Embryonic facial prominence (tissue), 1 donor: ENCODE results near the gene TAF1D.

Source experiments
- DNase-seq: peaks from one replicate; pipeline ENCODE4 v3.0.0-alpha.2; 2016; ENCODE audit errors: extremely low spot score

Gene TAF1D

DNA sequence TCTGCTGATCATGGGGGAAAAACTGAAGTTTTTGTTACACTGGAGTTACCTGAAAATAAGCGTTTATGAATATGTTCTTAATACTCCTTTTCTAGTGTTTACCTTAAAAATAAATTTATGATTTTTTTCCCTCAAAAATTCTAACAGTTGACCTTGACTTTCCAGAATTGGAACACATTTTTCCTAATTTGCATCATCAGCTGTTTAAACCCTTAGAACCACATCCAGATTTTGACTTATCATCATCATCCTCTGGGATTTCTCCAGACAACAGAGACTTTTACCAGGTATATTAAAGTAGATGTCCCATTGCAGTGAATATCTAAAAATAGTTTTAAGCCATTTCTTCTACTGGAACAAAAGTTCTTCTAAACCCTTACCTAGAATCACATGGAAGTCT lies 17.2 kb downstream of the TAF1D start:
- no peak for DNase-seq

- no peak for DNase-seq
These were observed 20.8 kb downstream of the TAF1D start for GRCh38 chr11:93720522-93720921.

GRCh38 chr11:93719310-93719709 lies 22.0 kb downstream of the TAF1D start:
- no peak for DNase-seq

GRCh38 chr11:93718057-93718563 lies 23.2 kb downstream of the TAF1D start:
- no peak for DNase-seq

GRCh38 chr11:93717501-93717900 lies 23.8 kb downstream of the TAF1D start:
- no peak for DNase-seq

GRCh38 chr11:93715797-93716396 lies 25.4 kb downstream of the TAF1D start:
- no peak for DNase-seq

- no peak for DNase-seq
These were observed 28.6 kb downstream of the TAF1D start for GRCh38 chr11:93712678-93713077.

DNA sequence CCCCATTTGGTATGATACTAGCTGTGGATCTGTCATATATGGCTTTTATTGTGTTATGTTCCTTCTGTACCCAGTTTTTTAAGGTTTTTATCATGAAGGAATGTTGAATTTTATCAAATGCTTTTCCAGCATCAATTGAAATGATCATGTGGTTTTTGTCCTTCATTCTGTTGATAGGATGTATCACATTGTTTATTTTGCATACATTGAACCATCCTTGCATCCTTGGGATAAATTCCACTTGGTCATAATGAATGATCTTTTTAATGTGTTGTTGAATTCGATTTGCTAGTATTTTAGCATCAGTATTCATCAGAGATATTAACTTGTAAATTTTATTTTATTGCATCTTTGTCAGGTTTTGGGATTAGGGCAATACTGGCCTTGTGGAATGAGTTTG lies 31.1 kb downstream of the TAF1D start:
- DNase-seq: no peak

DNA sequence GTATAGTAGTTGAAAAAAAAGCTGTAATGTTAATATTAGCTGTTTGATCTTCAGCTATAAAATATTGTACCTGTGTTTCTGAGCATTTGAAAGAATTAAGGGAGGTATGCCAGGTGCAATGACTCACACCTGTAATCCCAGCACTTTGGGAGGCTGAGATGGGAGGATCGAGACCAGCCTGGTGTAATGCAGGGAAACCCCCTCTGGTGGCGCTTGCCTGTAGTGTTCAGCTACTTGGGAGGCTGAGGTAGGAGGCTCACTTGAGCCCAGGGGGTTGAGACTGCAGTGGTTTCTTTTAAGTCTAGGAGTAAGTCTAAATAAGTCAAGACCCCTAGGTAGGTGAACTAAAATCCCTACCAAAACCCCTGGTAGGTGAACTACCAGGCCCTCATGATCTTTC lies 37.1 kb downstream of the TAF1D start:
- DNase-seq: no peak

- no peak for DNase-seq
These were observed 40.5 kb downstream of the TAF1D start for GRCh38 chr11:93700830-93701229.

GRCh38 chr11:93697611-93698010 lies 43.7 kb downstream of the TAF1D start:
- no peak for DNase-seq

DNA sequence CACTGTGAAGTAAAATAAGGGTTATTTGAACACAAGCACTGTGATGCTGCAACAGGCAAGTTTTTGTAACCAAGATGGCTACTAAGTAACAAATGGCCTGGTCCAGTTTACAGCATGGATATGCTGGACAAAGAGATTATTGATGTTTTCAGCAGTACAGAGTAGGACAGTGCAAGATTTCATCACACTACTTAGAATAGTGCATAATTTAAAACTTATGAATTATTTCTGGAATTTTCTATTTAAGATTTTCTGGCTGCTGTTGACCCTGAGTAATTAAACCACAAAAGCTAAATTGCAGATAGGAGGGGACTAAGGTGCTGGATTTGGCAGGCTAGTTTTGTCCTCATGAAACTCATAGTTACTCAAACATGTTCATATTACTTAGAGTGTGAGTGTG lies 46.7 kb downstream of the TAF1D start:
- no peak for DNase-seq

GRCh38 chr11:93694109-93694508 lies 47.2 kb downstream of the TAF1D start:
- DNase-seq: no peak

DNA sequence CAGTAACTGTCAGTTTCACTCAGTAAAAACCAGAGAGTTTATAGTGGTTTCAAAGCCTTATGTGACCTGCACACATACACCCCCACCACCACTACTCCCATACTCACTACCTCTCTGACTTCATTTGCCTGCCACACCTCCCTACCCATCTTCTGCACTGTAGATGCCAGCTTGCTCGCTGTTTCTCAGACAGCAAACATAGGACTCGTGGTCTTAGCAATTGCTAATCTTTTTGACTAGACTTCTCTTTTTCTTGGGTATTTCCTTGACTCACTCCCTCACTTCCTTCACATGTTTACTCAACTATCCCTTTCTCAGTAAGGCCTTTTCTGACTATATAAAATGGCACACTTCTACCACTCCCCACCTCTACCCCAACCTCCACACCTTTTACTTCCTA lies 52.1 kb downstream of the TAF1D start:
- DNase-seq: no peak

DNA sequence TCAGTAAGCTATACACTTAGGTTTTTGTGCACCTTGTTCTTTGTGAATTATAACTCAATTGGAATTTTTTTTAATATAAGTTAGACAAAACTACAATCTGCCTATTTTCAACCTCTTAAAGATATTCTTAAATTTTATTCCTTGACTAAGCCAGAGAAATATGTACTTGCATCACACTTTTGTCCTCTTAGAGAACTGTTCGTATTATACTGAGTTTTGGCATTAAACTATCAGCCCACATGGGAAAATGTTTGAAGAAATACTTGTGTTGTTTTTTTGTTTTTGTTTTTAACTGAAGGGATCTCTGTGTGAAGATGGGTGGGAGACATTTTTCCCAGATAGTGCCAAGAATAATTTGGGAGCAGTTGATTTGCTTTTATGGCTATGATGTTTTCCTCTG lies 54.5 kb downstream of the TAF1D start:
- no peak for DNase-seq

DNA sequence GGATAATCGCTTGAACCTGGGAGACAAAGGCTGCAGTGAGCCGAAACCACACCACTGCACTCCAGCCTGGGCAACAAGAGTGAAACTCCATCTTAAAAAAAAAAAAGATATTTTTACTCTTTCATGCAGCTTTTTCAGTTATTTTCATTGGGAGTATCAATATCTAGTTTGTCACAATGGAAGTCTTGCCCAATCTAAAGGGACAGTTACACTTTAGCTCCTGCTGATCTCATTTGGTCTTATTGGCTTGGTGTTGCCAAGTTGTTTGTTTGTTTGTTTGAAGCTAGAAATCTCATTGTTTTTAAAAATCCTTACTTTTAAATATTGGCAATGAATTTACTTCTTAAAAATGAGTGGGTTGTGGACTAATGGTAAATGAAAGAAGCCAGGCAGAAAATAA lies 55.1 kb downstream of the TAF1D start:
- no peak for DNase-seq
